ENCODE results near the gene TMEM156. TPM values are rescaled to one million over a fixed set of nuclear protein-coding genes. Genes with fewer than 3 reads are reported as not detected.

Gene TMEM156, protein sequence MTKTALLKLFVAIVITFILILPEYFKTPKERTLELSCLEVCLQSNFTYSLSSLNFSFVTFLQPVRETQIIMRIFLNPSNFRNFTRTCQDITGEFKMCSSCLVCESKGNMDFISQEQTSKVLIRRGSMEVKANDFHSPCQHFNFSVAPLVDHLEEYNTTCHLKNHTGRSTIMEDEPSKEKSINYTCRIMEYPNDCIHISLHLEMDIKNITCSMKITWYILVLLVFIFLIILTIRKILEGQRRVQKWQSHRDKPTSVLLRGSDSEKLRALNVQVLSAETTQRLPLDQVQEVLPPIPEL
- not detected for total RNA-seq
- long read RNA-seq, result 0 reads

DNA sequence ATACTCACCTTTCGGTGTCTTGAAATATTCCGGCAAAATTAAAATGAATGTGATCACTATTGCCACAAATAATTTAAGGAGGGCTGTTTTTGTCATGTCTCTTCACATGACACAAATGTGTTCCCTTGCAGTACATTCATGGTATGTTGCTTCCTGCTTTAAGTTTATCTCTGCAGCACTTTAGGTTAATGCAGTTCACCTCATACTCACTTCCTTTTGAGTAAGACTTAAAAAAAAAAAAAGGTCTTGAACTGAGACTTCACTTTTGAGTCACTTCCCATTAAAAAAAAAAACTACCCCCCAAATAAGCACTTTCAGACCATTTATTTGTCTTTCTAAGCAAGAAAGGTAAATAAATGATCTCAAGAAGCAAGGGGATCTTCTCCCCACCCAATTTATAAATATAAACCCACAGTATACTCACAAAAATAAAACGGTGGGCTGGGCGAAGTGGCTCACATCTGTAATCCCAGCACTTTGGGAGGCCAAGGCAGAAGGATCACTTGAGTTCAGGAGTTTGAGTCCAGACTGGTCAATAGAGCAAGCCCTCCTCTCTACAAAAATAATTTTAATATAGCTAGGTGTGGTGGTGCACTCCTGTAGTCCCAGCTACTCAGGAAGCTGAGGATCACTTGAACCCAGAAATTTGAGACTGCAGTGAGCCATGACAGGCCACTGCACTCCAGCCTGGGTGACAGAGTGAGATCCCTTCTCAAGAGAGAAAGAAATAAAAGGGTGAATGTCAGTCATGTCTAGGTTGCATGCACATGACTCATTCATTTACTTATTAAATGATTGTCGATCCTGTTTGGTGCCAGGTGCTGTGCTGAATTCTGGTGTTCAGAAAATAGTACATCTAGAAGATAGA lies at the start of gene TMEM156:
TMEM156 (minus strand) TSS at position 192 of the 868 bp plus-strand sequence; CDS start at position 96, 96 bp downstream.
- DNase-seq, result no peak
- intact Hi-C loops (cut with DNase I), result no loop called here
- no peak for ATAC-seq (ENCODE audit: poor library complexity)

DNA sequence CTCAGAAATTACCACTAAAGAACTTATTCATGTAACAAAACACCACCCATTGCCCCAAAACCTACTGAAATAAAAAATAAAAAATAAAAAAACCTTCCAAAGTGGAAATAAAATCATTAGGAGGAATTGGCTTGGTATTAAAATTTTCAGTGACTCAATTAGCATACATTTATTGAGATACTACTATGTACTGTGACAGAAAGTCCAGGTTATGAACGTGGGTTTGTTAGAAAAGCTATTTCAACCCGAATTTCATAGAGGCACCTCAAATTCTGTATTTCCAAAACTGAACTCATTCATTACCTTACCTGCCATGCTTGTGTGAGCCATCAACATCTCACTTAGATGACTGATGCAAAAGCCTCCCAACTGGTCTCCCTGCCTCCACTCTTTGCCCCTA lies 46.6 kb upstream of the TMEM156 start:
- no peak for DNase-seq
- intact Hi-C loops (cut with DNase I), result no loop called here
- ATAC-seq (ENCODE audit: poor library complexity), result no peak

DNA sequence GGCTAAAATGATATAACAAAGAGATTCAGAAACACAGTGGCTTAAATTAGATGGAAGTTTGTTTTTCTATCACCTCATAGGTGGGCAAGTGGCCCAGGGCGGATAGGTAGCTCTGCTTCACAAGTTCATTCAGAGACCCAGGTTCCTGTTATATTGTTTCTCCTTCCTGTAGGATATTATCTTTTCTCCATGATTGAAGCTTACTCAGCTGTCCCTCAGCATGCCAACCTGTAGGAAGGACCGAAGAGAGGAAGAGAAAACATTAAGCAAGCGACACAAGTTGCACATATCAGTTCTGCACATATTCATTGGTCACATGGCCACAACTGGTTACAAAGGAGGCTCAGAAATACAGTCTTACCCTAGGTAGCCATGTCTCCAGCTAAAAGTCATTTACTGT lies 36.7 kb upstream of the TMEM156 start:
- DNase-seq, result no peak
- intact Hi-C loops (cut with DNase I), result no loop called here
- ATAC-seq (ENCODE audit: poor library complexity), result no peak

DNA sequence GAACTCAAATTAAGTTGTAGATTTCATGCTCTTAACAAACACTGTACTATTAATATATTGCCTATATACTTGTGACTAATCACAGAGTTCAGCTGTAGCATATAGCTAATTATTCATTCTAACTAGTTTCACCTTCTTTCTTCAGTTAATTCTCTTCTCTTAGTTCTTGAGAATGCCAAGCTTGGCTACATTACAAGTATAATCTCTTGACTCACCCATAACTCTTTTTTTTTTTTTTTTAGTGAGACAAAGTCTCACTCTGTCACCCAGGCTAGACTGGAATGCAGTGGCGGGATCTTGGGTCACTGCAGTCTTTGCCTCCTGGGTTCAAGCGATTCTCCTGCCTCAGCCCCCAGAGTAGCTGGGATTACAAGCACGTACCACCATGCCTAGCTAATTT lies 35.2 kb upstream of the TMEM156 start:
- no peak for DNase-seq
- ATAC-seq (ENCODE audit: poor library complexity), result no peak
- intact Hi-C loops (cut with DNase I), result no loop called here

DNA sequence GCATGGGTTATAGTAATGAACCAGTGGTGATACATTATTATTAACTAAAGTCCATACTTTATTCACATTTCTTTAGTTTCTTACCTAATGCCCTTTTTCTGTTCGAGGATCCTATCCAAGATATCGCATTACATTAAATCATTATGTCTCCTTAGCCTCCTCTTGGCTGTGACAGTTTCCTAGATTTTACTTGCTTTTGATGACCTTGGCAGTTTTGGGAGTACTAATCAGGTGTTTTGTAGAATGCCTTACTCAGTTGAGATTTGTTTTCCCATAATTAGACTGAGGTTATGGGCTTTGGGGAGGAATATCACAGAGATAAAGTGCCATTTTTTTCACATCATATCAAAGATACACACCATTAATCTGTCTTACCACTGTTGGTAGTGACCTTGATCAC lies 34.8 kb upstream of the TMEM156 start:
- intact Hi-C loops (cut with DNase I), result no loop called here
- DNase-seq (no peak), ATAC-seq (ENCODE audit: poor library complexity) (no peak)

DNA sequence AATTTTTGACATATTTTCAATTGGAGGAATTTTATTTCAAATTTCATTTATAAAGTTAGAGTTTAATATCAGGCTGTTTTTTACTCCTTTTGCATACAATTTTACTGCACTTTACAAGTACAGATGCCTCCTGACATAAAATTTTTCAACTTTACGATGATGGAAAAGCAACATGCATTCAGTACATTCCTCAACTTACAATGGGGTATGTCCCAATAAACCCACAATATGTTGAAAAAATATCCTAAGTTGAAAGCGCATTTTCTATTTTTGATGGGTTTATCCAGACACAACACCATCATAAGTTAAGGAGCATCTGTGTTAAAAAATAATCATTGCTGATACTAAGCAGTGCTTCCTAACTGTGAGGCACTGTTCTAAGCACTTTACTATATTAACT lies 34.2 kb upstream of the TMEM156 start:
- intact Hi-C loops (cut with DNase I), result no loop called here
- ATAC-seq (ENCODE audit: poor library complexity), result no peak
- DNase-seq, result no peak

DNA sequence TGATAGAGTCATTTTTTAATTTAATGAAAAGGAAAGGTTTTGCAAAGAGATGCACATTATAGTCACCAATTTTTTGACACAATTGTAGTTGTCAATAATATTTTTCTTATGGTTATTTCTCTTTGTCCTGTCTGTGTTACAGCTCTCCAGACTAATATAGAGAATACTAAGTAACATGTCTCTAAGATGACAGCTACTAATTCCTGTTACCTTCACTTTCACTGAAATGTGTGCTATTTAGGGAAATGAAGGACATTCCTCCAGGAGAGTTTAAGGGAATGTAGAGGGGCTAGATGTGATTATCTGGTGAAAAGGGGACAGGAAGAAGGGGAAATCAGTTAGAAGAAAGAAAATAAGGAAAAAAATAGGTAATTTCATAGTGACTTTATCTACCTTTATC lies 31.2 kb upstream of the TMEM156 start:
- ATAC-seq (ENCODE audit: poor library complexity), result no peak
- no peak for DNase-seq
- intact Hi-C loops (cut with DNase I), result no loop called here

DNA sequence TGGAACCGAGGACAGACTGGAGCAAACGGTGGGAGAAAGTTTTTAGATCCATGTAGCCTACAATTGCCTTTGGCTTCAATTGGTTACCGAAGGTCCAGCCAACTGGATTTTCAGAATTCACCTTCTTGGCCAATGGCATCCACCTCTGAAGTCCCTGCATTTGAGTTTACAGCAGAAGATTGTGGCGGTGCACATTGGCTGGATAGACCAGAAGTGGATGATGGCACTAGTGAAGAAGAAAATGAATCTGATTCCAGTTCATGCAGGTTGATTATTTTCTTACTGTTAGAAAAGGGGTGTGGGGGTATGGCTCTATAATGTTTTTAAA lies 30.5 kb upstream of the TMEM156 start:
- intact Hi-C loops (cut with DNase I), result no loop called here
- no peak for ATAC-seq (ENCODE audit: poor library complexity)
- DNase-seq, result no peak

DNA sequence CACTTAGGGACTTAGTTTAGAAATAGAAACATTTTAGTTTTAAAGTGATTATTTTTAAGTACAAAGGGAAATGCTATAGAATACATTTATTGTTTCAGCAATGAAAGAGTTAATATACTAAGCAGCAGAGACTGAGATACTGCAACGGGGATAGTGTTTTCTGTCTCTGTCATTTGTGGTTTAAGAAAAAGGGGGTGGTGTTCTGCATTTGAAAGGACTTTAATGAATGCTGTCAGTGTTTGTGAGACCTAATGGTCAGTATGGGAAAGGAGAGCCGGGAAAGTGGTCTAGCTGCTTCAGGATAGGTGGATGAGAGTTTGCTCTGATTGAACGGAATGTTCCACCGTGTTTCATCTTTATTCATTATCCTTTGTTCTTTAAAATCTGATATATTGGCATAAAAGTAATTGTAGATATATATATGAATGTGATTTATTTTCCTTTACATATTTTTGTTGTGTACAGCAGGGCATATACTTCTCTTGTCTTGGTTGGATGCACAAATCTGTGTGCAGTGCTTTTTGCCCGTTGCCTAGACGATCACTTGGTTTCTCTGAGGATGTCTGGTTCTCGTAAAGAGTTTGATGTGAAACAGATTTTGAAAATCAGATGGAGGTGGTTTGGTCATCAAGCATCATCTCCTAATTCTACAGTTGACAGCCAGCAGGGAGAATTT lies 30.0 kb upstream of the TMEM156 start, which contains the start of gene KLHL5:
KLHL5 (plus strand) TSS at position 139 of the 676 bp plus-strand sequence; CDS start at position 560, 421 bp downstream.
- DNase-seq (no peak), ATAC-seq (ENCODE audit: poor library complexity) (no peak)
- intact Hi-C loops (cut with DNase I), result no loop called here

DNA sequence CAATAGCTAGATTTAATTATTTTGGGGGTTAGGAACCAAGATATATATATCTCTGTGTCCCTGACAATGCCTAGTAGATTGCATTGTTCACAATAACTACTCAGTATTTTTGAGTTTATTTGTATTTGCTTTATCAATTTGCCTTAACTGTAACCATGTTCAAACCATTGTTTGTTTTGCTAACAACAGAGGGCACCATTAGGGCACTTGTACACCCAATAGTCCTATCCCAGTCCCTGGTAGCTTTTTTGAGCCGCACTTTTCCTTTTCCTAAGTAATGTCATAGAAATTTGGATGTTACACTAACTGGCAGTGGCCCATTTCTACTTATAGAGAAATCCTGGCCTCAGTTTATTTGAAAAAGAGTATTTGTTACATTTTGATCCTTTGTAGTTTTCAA lies 29.2 kb upstream of the TMEM156 start:
- DNase-seq (no peak), ATAC-seq (ENCODE audit: poor library complexity) (no peak)
- intact Hi-C loops (cut with DNase I), result no loop called here

DNA sequence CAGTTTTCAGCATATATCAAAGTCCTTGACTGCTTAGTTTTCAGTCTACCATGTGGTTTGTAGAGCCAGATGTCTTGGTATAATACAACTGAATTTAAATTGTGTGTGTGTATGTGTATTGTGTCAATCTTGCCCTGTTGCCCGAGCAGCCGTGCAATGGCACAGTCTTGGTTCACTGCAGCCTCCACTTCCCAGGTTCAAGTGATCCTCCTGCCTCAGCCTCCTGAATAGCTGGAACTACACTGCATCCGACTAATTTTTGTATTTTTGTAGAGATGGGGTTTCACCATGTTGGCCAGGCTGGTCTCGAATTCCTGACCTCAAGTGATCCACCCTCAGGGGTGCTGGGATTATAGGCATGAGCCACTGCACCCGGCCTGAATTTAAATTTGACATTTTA lies 23.8 kb upstream of the TMEM156 start:
- DNase-seq (no peak), ATAC-seq (ENCODE audit: poor library complexity) (no peak)
- intact Hi-C loops (cut with DNase I), result no loop called here

DNA sequence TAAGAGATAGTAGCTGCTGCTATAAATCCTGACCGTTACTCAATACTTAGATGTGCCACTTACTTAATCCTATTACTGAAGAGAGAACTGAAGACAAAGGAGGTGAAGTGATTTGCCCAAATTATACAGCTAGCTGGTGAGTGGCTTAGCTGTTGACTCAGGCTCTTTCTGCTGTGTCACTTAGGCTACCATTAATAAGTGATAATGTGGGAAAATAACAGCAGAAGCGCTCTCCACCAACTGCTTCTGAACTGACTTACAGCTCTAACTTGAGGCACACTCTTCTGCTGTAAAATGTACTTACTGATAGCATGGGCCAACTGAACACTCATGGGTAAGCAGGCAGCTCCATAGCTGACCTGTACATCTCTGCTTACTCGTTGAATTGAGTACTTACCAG lies 22.3 kb upstream of the TMEM156 start:
- DNase-seq (no peak), ATAC-seq (ENCODE audit: poor library complexity) (no peak)
- intact Hi-C loops (cut with DNase I), result no loop called here

DNA sequence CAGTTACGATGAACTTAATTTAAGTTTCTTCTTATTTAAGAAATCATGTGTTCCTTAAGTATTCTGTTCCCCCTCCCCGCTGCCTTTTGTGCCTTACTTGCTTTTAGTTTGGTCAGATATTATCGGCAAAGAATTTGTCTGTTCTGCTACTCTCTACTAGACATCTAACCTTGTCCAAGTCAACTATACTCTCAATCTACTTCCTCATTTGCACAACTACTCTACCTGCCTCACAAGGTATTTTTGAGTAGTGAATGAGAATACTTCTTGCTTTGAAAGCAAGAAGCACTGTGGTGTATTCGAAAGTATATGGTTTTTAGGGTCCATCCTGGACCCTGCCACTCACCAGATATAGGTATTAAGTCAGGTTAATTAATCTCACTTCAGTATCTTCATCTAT lies 21.8 kb upstream of the TMEM156 start:
- intact Hi-C loops (cut with DNase I), result no loop called here
- ATAC-seq (ENCODE audit: poor library complexity) (no peak), DNase-seq (no peak)

DNA sequence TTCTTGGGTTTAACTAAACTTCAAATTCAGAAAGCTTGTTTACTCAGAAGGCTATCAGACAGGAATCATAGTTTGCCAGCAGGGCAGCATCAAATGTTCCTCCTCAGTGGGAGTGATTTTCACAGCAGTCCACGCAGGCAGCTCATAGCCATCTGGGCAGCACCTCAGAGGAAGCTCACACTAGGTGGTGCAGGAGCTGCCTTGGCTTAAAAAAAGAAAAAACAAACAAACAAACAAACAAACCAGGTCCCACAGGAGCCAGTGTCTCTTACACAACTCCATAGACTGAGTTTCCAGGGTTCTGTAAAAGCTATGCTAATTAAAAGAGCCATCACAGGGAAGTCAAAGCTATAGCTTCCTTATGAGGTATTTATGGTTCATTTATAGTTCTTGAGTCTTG lies 19.3 kb upstream of the TMEM156 start:
- ATAC-seq (ENCODE audit: poor library complexity), result no peak
- intact Hi-C loops (cut with DNase I), result no loop called here
- no peak for DNase-seq

DNA sequence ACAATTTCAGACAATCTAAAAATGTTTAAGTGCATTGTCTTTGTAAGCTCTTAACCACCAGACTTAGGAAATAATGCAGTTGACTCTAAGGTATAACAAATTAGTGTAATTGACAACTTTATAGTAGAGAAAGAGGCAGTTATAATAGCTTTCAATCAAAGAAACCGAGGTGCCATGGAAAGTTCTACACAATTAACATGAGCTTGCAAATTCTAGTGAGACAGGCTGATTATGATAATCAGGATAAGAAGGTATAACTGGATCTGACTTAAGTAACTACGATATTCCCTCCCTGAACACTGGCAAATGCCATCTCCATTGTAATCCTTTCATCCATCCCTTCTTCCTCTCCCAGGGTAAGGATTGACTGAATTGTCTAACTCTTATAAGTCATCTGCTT lies 18.4 kb upstream of the TMEM156 start:
- intact Hi-C loops (cut with DNase I), result no loop called here
- no peak for DNase-seq
- no peak for ATAC-seq (ENCODE audit: poor library complexity)

DNA sequence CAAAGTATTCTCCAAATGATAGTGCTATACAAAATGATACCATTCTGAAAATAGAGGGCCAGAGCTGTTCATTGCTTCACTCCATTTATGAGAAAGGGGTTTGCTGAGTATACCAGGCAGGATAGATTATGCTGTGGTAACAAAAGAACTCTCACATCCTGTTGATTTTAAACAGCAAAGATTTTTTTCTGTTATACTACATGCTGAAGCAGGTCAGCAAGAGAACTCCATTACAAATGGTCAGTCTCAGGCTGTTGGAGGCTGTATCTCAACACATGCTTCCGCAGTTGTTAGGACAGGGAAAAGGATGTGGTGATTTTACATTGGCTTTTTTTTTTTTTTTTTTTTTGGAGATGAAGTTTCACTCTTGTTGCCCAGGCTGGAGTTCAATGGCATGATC lies 16.1 kb upstream of the TMEM156 start:
- no peak for ATAC-seq (ENCODE audit: poor library complexity)
- no peak for DNase-seq
- intact Hi-C loops (cut with DNase I), result no loop called here

DNA sequence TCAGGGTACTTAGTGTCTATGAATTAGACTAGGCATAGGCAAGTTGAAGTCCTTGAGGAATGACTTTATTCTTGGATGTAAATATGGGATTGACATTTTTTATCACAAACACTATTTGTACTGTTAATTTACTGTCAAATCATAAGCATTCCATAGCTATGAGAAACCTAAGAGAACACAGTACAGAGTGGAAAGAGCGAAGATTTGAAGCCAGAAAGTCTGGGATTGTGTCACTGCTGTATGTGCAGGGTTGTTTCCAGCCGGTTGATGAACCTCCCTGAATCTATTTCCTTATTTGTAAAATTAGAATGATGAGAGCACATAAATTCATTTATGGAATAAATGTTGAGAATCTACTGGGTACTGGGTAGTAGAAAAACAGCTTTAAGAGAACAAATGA lies 15.5 kb upstream of the TMEM156 start:
- intact Hi-C loops (cut with DNase I), result no loop called here
- no peak for DNase-seq
- no peak for ATAC-seq (ENCODE audit: poor library complexity)

DNA sequence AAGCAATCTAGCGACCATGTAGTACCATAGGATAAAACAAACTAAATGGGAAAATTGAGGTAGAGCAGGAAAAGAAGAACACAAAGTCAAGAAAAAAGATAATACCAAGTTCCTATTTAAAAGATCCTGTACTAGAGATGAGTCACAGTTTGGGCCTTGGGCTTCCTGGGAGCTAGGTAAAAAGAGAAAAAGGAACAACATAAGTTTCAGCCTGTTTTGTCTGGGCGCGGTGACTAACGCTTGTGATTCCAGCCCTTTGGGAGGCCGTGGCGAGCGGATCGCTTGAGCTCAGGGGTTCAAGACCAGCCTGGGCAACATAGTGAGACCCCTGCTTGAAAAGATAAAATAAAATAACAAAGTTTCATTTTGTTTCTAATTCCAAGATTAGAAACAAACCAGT lies 14.0 kb upstream of the TMEM156 start:
- ATAC-seq (ENCODE audit: poor library complexity) (no peak), DNase-seq (no peak)
- intact Hi-C loops (cut with DNase I), result no loop called here

DNA sequence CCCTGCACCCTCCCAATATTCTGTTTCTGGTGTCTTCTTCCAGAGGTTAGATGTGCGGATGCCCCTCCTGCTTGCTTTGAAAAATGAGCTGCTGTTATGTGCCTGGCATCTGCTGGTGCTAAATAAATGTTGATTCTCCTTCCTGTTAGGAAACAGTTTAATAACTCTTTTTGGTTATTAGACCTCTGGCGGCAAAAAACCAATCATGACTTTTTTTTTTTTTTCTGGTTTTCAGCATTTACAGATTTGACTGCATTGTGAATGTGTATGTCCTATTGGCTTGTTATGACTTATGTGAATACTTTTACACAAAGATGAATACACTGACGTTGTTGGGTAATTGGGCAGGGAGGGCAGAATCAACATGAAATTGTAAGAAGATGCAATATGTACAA lies 13.6 kb upstream of the TMEM156 start:
- intact Hi-C loops (cut with DNase I), result no loop called here
- DNase-seq, result no peak
- ATAC-seq (ENCODE audit: poor library complexity), result no peak
